ENCODE data around the gene FLRT2.
A peak's percentile ranks its signal among the peaks of the same experiment; 100 is the strongest.

The FLRT2 gene

DNA sequence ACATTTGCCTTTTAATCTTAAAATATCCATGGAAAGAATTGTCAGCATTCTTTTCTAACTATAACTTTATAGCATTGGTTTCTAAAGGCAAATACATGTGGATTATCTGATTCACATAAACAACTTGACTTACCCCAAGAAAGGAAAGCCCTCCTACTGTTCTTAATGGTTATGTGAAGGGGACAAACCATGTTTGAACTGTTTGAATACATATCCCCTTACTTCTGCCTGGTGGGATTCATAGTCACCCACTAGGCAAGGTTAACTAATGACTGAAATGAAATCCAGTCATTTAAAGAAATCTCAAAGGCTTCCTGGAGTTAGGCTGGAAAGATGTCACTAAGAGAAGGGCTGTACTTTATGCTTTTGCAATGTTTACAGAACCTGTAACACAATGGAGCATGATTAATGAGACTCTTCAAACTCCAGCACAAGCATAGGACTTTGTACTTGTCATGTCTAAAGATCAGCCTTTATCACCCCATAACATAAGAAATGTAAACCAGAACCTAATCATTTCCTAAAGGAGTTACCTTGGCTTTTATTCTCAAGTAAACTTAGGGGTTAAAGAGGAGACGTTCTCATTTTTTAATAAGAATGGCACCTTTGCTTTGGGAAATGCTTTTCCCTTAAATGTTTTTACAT lies 10.2 kb upstream of the FLRT2 start:
- no peak overlapping the region for H3K4me3 ChIP-seq (replicated peaks in 1 of 2; ENCODE audit: low read depth in 2 of 2, low read length in 2 of 2)
- peak in 1 of 2 donors; percentile 19 for DNase-seq (ENCODE audit: low read depth in 2 of 2)
- TF ChIP-seq, protein P1, sequence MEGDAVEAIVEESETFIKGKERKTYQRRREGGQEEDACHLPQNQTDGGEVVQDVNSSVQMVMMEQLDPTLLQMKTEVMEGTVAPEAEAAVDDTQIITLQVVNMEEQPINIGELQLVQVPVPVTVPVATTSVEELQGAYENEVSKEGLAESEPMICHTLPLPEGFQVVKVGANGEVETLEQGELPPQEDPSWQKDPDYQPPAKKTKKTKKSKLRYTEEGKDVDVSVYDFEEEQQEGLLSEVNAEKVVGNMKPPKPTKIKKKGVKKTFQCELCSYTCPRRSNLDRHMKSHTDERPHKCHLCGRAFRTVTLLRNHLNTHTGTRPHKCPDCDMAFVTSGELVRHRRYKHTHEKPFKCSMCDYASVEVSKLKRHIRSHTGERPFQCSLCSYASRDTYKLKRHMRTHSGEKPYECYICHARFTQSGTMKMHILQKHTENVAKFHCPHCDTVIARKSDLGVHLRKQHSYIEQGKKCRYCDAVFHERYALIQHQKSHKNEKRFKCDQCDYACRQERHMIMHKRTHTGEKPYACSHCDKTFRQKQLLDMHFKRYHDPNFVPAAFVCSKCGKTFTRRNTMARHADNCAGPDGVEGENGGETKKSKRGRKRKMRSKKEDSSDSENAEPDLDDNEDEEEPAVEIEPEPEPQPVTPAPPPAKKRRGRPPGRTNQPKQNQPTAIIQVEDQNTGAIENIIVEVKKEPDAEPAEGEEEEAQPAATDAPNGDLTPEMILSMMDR (IDR thresholded peaks at IDR 0.05; ENCODE audit: low read depth, low read length), result no peak

DNA sequence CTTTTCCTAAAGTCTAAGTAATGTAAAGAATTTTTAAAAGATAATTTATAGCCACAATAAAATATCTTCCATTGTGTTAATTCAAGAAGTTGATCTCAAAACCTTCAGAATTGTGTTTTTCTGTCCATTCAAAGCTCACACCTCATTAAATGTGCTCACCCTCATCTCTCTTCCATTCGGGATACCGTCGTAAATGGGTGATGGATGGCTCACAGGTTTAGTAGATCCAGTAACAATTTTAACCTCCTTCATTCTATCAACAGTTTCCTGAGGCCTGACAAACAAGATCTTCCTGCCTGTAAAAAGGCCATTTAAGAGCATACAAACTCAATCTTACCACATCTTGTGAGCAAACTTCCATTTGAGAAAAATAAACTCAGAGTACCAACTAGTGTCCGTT lies 9.4 kb upstream of the FLRT2 start:
- no peak for DNase-seq (ENCODE audit: low read depth in 2 of 2)
- TF ChIP-seq, protein P1 (IDR thresholded peaks at IDR 0.05; ENCODE audit: low read depth, low read length), result no peak
- no peak overlapping the region for H3K4me3 ChIP-seq (replicated peaks in 1 of 2; ENCODE audit: low read depth in 2 of 2, low read length in 2 of 2)

DNA sequence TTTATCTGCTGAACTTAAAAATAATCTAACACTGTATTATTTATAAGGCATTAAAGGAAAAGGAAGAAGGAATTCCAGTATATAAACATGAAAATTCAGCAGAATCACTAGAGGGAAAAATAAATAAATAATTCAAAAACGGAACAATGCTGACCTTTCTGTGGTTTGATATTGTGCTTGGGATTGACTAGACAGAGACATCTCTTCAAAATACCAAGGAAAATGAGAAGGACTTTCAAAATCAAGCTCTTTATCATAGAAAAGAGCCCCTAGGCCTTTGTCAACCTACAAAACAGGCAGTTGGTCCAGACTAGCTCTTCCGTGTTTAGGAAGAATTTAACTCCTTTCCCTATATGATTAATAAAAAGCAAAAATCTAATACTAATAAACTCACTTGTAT lies 6.3 kb upstream of the FLRT2 start:
- no peak for DNase-seq (ENCODE audit: low read depth in 2 of 2)
- H3K4me3 ChIP-seq (replicated peaks in 1 of 2; ENCODE audit: low read depth in 2 of 2, low read length in 2 of 2), result no peak overlapping the region
- TF ChIP-seq, protein P1 (IDR thresholded peaks at IDR 0.05; ENCODE audit: low read depth, low read length), result no peak

DNA sequence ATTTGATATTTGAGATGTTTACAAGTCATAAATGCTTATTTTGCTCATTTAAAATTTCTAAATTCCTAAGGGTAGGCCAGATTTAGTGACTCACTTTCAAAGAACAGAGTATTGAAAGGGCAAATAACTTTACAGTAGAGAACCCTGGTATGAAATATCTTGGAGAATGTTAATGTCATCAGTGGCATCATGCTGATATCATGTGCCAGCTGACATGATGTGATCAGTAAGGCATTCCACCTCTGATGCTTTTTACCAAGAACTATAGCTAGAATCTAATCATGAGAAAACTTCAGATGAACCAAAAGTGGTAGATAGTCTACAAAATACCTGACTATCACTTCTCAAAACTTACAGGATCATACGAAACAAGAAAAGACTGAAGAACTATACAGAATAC lies 2.9 kb upstream of the FLRT2 start:
- H3K4me3 ChIP-seq (replicated peaks in 1 of 2; ENCODE audit: low read depth in 2 of 2, low read length in 2 of 2), result no peak overlapping the region
- DNase-seq (ENCODE audit: low read depth in 2 of 2), result peak in 1 of 2 donors; percentile 68
- TF ChIP-seq, protein P1 (IDR thresholded peaks at IDR 0.05; ENCODE audit: low read depth, low read length), result no peak

DNA sequence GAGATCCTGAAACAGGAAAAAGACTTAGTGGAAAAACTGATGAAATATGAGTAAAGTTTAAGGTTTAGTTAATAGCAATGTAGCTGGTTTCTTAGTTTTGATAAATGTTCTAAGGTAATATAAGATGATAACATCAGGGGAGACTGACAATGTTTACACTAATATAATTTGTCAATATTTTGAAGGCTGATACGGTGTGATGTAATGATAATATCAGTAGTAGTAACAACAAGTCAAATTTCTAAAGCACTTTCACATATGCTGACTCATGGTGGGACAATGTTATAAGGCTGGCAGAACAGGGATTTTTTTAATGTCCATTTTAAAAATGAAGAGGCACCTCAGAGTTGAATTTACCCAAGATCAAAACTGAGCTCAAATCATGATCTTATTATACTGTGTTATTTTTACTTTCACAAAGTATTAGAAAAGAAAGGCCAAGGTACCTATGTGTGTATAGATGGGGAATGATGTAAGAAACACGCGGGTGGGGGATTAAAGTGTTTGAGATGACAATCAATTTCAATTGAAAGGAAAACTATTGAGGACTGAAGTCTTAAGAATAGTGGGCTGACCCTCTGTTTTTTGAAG lies 2.4 kb upstream of the FLRT2 start:
- DNase-seq (ENCODE audit: low read depth in 2 of 2), result peak in 1 of 2 donors; percentile 59
- TF ChIP-seq, protein P1 (IDR thresholded peaks at IDR 0.05; ENCODE audit: low read depth, low read length), result no peak
- no peak overlapping the region for H3K4me3 ChIP-seq (replicated peaks in 1 of 2; ENCODE audit: low read depth in 2 of 2, low read length in 2 of 2)

DNA sequence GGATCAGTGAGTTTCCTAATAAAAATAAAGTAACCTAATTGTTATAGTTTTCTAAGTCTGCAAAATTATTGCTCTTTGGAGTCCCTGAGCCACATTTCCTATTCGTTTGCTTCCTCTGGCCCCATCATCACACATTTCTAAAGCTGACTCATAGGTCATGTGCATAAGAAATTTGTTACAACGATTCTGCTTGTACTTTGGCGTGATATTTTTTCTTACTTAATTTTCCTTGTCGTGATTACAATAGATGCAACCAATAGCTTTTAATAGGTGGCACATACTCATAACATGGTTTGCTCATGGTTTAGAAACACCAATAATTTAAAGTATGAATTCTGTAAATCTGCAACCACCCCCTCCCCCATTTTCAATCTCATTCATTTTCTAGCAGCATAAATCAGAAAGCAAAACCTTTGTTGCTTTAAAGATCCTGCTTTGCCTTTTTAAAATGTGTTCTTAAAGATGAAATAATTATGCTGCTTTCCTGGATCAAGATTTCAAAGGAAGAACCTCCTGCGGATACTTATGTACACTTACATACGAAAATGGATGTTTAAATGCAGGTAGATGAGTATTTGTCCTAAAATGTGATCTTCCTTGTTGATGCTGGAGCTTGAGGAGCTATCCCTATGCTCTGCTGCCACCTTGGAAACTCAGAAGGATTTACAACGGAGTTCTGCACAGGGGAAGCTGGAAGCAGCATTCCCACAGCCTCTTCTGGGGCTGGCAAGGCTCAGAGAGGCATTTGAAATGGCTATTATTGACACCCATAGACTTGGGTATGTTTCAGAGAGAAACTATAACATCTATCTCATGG lies 1.7 kb upstream of the FLRT2 start:
- H3K4me3 ChIP-seq (replicated peaks in 1 of 2; ENCODE audit: low read depth in 2 of 2, low read length in 2 of 2), result peak overlapping the region; percentile 83 to 93
- peak; percentile 93 to 96 for DNase-seq (ENCODE audit: low read depth in 2 of 2)
- TF ChIP-seq, protein P1 (IDR thresholded peaks at IDR 0.05; ENCODE audit: low read depth, low read length), result peak; percentile 54
